Testis (tissue), 3 donors: ENCODE data around the gene CLCN7. TPM values are rescaled to one million over a fixed set of nuclear protein-coding genes. Genes with fewer than 3 reads are reported as not detected.

Experiments used
- DNase-seq: peaks from one replicate; pipeline ENCODE4 v3.0.0-alpha.2; 2019
- H3K27ac ChIP-seq, 2 donors: fragments of 200-600 bp; sonication (generic); one replicate each; pipeline ENCODE4 v1.5.1; 2019
- H3K27me3 ChIP-seq: fragments of 200-600 bp; sonication (generic); one replicate; pipeline ENCODE4 v1.5.1; 2019
- H3K36me3 ChIP-seq: fragments of 200-600 bp; sonication (generic); one replicate; pipeline ENCODE4 v1.5.1; 2017; ENCODE audit warnings: low read depth; ENCODE audit errors: missing control alignments
- H3K4me1 ChIP-seq: fragments of 200-600 bp; sonication (generic); one replicate; pipeline ENCODE4 v1.5.1; 2019
- H3K4me3 ChIP-seq, 2 donors: fragments of 200-600 bp; sonication (generic); one replicate each; pipeline ENCODE4 v1.5.1; 2017 to 2019
- H3K9me3 ChIP-seq: fragments of 200-600 bp; sonication (generic); one replicate; pipeline ENCODE4 v1.5.1; 2017
- CTCF ChIP-seq, 3 experiments: fragments of 450-650 bp in 2 of 3; fragments of 200-600 bp in 1 of 3; sonication (generic) in 1 of 3; IDR thresholded peaks; one replicate each; pipeline ENCODE4 v1.5.1; 2016 to 2019; ENCODE audit warnings: antibody characterized with exemption in 3 of 3, mild to moderate bottlenecking in 2 of 3, moderate library complexity in 1 of 3
- POLR2A ChIP-seq: fragments of 450-650 bp; IDR thresholded peaks from one replicate; pipeline ENCODE4 v1.6.1; 2017; ENCODE audit warnings: antibody characterized with exemption, mild to moderate bottlenecking, moderate library complexity
- WGBS, 2 donors: methylation state at CpG; one replicate each; pipeline ENCODE4 v1.1.5; 2018; 5-methylcytosine and 5-hydroxymethylcytosine counted together
- intact Hi-C: fragments of 100-400 bp; cut with DNase I; formaldehyde crosslinking; loops from one replicate; pipeline ENCODE4 v1.15.1; 2023; ENCODE audit warnings: low total_unique reads
- polyA plus RNA-seq: library from polyadenylated mRNA; stranded (reverse); fragments of 350-450 nt; fragmentation: Illumina TruSeq; extraction: RNeasy Lipid Tissue Mini Kit (QIAGEN cat#74804); gene quantifications from one replicate; pipeline ENCODE4 v1.2.3, GENCODE V29; 2014; ENCODE audit warnings: low read depth, low replicate concordance; ENCODE audit not compliant: insufficient read depth
- total RNA-seq, 2 donors: library from RNA; depleted of rRNA; stranded (reverse); fragments of >200 nt; gene quantifications; one replicate each; pipeline ENCODE4 v1.2.3, GENCODE V29; 2016

CLCN7 gene
- total and polyA plus RNA-seq, 3 donors from 2014 or later = 79.6 to 160 (median 152) TPM

DNA sequence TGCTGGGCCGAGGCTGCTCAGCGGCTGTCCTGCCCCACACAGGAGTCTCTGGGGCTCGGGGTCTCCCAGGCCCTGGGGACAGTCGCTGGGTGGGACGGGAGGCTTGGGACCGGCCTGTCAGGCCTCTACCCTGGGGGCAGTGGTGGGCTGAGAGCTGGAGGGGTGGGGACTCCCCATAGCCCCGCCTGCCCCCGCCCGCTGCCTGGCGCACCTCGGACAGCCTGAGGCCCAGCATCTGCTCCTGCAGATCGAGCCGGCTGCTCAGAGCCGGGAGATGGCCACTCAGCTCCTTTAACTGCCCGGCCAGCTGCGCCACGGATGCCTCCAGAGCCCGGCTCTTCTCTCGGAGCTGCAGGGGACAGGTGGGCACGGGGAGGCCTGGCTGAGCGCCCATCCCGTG, 37.2 kb downstream of the CLCN7 start:
- intact Hi-C loops = no loop called here
- no peaks in the 10 kb centered on the region for H3K36me3 ChIP-seq
- 93% methylated on average over 15 of the region's 22 CpGs; no CpG with 5 or more reads in 1 of the 2 donors for WGBS, 2 donors
- no peaks in the 10 kb centered on the region for H3K27me3 ChIP-seq
- H3K27ac ChIP-seq = no peak overlapping the region
- no peaks in the 10 kb centered on the region for H3K4me1 ChIP-seq
- no peak overlapping the region for H3K4me3 ChIP-seq
- TF ChIP-seq POLR2A (no peak), CTCF (IDR thresholded peaks at IDR 0.05) (no peak)
- DNase-seq = no peak
- H3K9me3 ChIP-seq = no peaks in the 10 kb centered on the region

- Histone ChIP-seq H3K27me3 (no peaks in the 10 kb centered on the region), H3K36me3 (no peaks in the 10 kb centered on the region), H3K9me3 (no peaks in the 10 kb centered on the region), H3K4me1 (no peaks in the 10 kb centered on the region), H3K4me3 (no peak overlapping the region), H3K27ac (no peak overlapping the region)
- intact Hi-C loops = no loop called here
- TF ChIP-seq POLR2A (no peak), CTCF (IDR thresholded peaks at IDR 0.05) (no peak)
- WGBS, 2 donors = 89 to 91% methylated on average over 24 to 47 of the region's 47 CpGs
- DNase-seq = no peak
These were observed 38.0 kb downstream of the CLCN7 start for GRCh38 chr16:1436731-1437355.

- WGBS, 2 donors = 80 to 82% methylated on average over 5 to 31 of the region's 32 CpGs
- Histone ChIP-seq H3K27ac (no peak overlapping the region), H3K36me3 (no peaks in the 10 kb centered on the region), H3K9me3 (no peaks in the 10 kb centered on the region), H3K27me3 (no peaks in the 10 kb centered on the region), H3K4me1 (no peaks in the 10 kb centered on the region), H3K4me3 (no peak overlapping the region)
- DNase-seq = no peak
- TF ChIP-seq POLR2A (no peak), CTCF (IDR thresholded peaks at IDR 0.05) (no peak)
- intact Hi-C loops = no loop called here
These were observed 38.7 kb downstream of the CLCN7 start for GRCh38 chr16:1435921-1436697.

DNA sequence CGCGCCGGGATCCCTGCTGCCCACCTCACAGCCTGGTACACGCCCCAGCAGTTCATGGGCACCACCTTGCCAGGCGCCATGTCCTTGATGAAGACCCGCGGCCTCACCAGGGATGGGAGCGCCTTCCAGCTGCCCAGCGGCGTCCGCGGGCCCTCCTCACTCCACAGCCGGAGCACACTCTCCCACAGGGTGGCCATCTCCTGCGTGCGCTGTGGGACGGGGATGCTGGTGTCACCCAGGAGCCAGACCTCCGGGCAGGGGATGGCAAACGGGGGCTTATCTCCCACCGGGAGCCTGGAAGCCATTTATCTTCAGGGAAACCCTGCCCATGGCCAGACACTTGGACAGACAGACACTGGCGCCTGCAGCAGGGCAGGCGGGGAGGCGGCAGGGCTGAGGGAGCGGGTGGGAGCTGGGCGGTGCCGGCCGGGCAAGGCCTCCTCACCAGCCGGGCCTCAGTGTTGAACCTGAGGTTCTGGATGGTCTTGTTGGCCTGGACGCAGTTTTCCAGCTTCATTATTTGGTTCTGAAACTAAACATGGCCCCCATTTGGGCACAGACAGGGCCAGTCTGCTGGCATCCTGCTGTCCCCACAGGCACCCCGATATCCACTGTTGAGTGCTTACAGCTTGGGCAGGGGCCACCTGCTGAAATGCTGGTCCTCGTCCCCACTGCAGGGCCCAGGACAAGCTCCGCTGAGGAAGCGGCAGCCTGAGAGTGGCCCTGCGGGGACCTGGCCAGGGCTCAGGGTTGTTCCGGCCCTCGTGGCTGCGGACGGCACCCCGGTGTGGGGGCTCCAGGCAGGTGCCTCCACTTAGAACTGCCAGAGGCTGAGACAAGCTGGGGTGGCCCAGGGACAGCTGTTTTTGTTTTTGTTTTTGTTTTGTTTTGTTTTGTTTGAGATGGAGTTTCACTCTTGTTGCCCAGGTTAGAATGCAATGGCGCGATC, 39.9 kb downstream of the CLCN7 start:
- H3K36me3 ChIP-seq = no peaks in the 10 kb centered on the region
- TF ChIP-seq CTCF (IDR thresholded peaks at IDR 0.05) (no peak), POLR2A (no peak)
- H3K4me3 ChIP-seq = no peak overlapping the region
- H3K27ac ChIP-seq = no peak overlapping the region
- no peaks in the 10 kb centered on the region for H3K4me1 ChIP-seq
- intact Hi-C loops = no loop called here
- no peaks in the 10 kb centered on the region for H3K9me3 ChIP-seq
- 95 to 96% methylated on average over 13 to 40 of the region's 40 CpGs for WGBS, 2 donors
- no peak for DNase-seq
- no peaks in the 10 kb centered on the region for H3K27me3 ChIP-seq
